HS-5 (cell line): Measurements from ENCODE around the gene ZIC2.
"Not testable (repeated sequence)": the region's sequence is repeated elsewhere in the genome, so short reads cannot be mapped to it uniquely, and the experiment has no call there.

Experiments used
- DNase-seq: peaks from one replicate; pipeline ENCODE4 v3.0.0-alpha.2; 2012; ENCODE audit warnings: low read depth

ZIC2 gene

DNA sequence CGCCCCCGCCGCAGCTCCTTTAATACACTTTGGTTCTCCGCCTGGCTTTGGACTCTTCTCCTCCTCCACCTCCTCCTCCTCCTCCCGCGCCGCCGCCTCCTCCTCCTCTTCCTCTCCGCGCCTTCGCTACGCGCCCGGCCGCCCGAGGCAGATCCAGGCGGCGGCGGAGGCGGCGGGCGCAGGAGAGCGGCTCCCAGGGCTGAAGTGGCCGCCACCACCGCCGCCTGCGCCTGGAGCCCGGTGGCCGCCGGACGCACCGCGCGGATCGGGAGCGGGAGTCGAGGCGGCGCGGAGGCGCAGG lies at the start of gene ZIC2:
Gene ZIC2, plus strand, starts transcription at position 50 of the 301 bp plus-strand sequence. CDS start 281 bp downstream, outside the sequence.
- DNase-seq = no peak

DNA sequence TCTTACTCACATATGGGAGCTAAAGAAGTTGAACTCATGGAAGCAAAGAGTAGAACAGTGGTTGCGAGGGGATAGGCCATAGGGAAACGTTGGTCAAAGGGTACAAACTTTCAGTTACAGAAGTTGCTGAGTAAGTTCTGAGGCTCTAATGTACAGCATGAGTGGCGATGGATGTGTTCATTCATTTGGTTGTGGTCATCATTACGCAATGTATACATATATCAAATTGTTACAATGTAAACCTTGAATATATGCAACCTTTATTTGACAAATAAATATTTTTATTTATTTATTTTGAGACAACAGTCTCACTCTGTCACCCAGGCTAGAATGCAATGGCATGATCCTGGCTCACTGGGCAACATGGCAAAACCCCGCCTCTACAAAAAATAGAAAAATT lies 48.7 kb upstream of the ZIC2 start:
- no peak for DNase-seq

DNA sequence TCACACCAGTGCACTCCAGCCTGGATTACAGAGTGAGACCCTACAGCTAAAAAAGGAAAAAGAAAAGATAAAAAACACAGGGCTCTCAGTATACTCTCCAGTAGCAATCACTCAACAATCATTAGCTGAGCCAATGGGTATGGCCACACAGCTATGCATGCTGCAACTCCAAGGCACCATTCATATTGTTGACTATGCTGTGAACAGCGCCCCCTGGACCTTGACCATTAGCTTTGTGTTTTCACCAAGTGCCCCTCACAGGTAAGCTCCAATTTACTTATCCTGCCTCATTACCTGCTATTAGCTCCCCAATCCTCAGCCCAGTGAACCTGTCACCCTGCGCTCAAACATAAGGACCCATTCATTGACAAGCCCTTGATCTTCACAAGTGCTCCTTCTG lies 45.8 kb upstream of the ZIC2 start:
- DNase-seq = no peak

DNA sequence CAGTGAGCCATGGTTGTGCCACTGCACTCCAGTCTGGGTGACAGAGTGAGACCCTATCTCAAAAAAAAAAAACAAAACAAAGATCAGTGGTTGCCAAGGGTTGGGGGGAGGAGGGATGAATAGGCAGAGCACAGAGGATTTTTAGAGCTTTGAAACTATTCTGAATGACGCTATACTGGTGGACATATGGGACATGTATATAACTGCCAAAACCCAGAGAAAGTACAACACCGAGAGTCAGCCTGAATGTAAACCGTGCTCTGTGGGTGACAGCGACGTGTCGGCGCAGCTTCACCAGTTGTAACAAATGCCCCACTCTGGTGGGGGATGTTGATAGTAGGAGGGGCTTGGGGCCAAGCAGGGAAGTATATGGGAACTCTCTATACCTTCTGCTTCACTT lies 42.9 kb upstream of the ZIC2 start:
- DNase-seq = no peak

DNA sequence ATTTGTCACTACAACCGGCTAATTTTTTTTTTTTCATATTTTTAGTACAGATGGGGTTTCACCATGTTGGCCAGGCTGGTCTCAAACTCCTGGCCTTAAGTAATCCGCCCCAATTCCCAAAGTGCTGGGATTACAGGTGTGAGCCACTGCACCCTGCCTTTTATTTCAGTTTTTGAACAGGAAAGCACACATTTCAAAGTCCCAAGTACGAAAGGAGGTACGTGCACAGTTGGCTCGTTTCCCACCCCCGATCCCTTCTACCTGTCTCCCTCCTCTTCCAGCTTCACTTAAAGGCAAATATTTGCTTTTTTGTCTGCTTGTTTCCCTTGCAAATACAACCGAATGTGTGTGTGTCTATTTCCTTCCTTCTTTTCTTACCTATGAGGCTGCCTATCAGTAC lies 40.5 kb upstream of the ZIC2 start:
- DNase-seq = no peak

DNA sequence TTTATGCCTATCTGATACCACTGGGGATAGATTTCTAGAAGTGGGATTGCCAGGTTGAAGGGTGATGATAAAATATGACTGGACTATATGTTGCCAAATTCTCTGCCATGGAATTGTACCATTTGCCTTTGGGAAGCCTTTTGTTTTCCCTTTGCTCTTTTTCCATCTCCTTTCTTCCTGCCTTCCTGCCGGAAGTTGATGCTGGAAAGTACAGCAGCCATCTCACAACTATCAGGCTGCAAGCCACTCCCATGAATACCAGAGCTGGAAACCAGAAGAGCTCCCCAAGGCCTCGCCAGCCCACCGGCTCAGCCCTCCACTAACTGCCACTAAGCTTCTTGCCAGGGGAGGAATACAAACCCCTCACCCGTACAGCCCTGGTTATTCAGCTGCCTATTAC lies 39.7 kb upstream of the ZIC2 start:
- no peak for DNase-seq

DNA sequence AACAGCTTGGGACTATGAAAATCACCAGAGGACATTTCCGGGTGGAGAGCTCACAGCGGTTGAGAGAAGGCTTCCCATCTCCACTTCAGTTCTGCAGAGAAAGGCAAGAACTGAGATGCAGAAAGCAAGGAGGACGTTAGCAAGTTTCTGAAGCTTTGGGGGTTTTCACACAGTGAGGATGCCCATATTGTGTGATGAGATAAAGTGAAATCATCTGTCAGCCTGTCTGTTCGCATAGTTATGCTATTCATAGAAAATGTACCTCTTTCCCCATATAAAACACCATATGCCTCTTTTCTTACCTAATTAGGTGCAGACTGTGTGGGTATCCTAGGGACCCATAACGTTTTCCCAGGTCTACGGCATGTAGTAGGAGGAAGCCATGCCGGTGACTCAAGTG lies 37.5 kb upstream of the ZIC2 start:
- DNase-seq = no peak

DNA sequence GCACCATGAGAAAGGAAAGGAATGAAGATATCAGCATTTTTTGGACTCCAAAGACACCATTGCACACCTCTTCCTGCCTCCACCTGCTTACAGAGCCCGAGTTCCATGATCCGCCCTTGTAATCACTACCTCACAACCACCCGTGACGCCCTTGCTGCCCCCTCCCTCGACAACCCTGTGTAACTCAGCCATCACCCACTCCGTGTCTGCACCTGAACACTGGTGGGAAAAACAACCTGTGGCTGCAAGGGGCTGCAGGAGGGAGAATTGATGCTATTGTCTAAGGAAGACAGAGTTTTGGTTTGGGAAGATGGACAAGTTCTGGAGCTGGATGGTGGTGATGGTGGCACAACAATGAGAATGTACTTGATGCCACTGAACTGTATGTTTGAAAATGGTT lies 37.0 kb upstream of the ZIC2 start:
- DNase-seq = no peak

DNA sequence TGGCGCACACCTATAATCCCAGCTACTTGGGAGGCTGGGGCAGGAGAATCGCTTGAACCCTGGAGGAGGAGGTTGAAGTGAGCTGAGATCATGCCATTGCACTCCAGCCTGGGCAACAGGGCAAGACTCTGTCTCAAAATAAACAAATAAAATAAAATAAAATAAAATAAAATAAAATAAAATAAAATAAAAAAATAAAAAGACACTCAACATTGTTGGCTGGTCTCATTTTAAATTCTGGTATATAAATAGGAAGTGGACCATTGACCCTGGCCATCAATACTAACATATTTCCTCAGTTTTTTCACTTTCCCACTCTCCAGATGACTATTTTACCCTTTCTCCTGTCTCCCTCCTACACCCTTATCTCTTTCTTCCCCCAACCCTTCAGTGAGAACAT lies 36.1 kb upstream of the ZIC2 start:
- not testable (repeated sequence) for DNase-seq

DNA sequence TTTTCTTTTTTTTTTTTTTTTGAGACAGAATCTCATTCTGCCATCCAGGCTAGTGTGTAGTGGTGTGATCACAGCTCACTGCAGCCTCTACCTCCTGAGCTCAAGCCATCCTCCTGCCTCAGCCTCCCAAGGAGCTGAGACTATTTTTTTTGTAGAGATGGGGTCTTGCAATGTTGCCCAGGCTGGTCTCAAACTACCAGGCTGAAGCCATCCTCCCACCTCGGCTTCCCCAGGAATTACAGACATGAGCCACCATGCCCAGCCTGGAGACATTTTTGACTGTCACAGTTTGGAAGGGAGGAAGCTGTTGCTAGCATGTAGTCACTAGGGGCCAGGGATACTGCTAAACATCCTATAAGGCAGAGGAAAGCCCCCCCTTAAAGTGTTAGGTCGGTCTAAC lies 33.9 kb upstream of the ZIC2 start:
- DNase-seq = no peak

DNA sequence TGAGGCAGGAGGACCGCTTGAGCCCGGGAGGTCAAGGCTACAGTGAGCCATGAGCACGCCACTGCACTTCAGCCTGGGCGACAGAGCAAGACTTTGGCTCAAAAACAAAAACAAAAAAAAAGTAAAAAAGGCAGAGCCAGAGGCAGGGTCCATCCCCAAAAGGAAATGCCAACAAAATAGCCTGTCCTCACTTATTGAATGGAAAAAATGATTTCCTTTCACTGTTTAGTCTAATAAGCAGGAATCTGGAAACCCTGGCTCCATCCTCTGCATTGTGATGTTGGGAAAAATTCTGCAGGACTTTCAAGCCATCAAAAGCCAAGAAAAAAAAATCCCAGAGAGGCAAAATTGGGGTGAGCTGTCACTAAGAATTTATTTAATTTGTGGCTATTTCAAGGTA lies 33.2 kb upstream of the ZIC2 start:
- DNase-seq = no peak

DNA sequence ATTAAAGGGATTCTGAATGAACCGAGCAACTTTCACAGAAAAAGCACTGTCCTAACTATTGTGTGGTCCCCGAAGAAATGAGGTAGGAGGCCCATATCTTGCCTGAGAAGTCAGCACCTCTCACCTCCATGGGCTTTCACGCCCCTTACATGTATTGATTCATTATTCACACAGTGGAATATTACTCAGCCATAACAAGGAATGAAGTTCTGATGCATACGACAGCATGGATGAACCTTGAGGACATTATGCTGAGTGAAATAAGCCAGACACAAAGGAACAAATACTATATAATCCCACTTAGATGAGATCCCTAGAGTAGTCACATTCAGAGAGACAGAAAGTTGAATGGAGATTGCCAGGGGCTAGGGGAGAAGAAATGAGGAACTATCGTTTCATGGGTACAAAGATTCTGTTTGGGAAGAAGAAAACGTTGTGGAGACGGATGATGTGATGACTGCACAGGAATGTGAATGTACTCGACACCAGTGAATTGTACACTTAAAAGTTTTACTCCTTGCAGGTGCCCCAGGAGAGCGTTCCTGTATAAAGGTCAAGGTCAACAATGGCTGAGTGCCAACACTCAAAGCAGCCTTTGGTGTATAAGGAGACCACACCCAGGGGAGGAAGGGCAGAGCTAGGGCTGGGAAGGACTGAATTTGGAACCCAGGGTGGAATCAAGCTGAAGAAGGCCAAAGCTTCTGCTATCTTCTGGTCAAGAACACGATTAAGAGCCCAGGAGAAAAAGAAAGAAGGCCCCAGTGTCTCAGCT lies 32.5 kb upstream of the ZIC2 start:
- no peak for DNase-seq

DNA sequence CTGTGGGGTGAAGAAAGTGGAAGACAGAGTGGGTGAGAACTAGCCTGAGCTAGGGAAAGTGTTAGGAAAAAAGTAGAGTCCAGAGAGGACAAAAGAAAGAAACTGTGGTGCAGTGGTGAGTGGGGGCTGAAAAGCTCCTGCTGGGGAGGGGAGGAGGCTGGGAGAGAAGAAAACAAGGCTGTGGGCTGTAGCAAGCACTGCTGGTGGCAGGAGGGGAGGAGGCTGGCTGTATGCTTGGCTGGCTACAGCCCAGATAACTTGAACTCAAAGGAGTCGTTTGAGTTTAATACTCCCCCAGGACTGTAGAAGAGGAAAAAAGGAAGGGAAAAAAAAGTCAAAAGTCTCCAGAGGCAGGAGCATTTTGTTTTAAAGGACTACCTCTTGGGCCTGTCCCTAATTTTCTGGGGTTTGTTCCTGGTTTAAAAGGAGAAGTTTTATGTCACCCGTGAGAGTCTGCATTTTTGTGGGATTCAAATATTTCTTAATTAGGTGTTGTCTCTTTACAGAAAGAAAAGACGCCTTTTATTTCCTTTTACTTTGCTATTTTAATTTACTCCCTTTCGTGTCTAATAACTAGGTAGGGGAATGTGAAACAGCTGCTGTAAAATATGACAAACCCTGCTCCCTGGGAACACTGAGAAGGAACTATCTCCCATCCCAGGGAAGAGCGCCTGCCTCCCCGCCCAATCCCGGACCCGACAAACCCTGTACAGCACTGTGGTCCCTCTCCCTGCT lies 31.7 kb upstream of the ZIC2 start:
- no peak for DNase-seq

DNA sequence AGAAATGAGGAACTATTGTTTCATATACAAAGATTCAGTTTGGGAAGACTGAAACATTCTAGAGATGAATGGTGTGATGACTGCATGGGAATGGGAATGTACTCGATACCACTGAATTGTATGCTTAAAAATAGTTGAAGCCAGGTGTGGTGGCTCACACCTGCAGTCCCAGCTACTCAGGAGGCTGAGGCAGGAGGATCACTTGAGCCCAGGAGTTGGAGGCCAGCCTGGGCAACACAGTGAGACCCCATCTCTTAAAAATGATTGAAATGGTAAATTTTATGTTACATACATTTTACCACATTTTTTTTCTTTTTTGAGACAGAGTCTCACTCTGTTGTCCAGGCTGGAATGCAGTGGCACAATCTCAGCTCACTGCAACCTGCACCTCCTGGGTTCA lies 29.9 kb upstream of the ZIC2 start:
- not testable (repeated sequence) for DNase-seq

DNA sequence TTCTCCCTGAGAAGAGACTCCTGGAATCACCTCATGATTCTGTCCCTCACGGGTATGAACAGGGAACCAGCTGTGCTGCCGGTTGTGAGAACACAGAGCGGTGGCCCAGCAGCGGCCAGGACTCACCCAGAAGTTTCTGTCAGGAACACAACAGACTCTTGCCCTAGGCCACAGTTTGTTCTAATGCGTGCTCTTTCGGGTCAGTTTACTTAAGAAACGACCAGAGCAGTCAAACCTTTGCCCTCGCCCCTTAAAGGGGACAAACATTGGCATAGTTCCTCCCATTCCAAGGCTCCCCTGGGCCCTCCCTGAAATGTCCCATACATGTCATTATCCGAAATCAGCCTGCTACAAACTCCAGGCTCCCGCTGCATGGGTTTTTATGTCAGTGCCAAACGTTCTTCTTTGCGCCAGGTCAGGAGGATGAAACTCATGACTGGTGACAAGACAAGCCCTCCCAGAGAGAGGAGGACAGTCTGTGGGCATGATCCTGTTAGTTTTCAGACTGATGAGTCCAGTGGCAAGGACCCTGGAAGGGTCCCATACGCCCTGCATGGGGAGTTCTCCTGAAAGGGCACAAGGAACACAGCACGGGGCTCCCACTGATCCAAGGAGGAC lies 28.3 kb upstream of the ZIC2 start:
- DNase-seq = no peak

DNA sequence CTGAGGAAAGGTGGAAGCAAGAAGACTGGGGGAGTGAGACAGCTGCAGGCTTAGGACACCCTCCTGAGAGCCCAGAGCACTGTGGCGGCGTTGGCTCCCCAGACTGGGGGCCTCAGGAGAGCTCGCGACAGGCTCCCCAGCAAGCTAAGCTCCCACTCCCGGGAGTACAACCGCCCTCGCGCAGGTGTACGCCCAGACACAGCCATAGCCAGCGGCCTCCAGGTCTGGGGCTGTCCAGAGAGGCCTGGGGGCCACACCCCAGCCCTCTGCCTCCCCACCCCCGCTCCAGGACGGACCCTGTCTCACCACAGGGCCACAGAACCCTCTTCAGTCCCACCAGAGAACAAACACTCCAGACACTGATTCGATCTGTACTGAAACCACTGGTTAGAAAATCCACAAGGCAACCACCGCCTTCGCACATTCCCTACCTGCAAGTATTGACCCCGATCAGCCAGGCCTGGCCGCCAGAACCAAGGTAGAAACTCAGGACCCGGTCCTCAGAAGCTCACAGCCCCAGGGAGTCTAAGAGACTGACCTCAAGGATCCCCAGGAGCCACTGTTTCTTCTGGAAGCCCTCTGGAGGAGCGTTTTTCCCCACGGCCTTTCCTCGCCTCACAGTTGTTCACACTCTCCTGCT lies 26.4 kb upstream of the ZIC2 start:
- no peak for DNase-seq

DNA sequence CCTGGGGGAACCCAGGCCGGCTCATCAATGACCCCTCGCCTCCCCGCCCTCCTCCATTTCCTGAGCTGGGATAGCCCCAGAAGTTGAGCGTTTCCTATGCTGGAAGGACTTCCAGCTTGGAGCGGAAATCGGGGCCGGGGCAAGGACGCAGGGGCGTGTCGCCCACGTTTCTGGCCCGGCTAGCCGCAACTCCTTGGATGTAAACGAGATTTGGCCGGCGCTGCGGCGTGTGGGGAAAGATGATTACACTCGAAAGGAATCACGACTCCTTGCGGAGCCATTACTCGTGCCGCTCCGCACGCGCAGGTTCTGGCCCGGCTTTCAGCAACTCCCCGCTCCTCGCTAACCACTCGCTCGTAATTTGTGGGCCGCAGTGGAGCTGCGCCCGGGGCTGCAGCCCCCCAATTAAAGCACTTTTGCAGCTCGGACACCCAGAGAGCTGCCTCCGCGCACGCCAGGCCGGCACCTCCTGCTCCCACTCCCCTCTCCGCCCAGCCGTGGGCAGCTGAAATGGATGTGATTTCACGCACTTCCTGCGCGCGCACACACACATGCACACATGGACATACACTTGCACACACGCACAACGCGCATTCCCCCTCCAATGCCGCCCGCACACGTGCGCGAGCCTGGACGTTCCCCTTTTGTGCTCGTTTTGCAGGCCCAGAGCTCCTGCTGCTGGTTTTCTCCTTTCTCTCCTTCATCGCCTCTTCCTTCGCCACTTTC lies 25.7 kb upstream of the ZIC2 start:
- no peak for DNase-seq

DNA sequence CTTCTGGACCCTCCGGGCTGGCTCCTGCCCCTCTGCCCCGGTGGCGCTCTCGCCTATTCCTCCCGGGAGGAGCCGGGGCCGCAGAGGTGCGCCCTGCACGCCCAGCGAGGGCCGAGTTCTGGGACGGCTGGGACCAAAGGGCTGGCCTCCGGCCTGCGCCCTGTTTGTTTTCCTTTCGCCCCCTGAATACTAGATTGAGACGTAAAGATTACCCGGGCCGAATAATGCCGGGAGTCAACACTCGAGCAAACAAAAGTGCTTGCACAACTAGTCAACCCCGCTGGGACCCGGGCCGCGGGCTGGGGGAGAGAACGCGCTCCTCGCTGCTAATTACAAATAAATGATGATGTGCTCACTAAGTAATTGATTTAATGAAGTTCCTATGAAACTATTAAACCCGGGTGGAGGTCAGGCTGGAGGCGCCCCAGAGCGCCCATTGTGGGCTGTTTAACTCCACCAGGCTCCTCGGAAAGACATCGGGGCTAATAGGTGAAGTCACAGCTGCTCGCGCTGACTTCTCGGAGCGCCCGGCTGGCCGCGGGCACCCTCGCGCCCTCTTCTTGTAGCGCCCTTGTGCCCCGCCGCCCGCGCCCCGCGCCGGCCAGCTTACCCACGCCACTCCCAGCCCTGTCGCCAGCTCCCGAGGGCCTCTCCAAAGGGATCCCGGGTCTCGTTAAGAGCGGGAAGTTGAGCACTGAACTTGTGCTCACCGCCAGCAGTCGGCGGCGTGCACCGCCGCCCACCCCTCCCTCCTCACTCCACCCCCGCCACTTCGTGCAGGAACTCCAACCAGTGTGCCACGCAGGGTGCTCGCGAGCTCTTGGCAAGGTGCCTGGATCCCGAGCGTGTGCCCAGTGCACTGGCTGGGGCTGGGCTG lies 24.9 kb upstream of the ZIC2 start:
- no peak for DNase-seq

DNA sequence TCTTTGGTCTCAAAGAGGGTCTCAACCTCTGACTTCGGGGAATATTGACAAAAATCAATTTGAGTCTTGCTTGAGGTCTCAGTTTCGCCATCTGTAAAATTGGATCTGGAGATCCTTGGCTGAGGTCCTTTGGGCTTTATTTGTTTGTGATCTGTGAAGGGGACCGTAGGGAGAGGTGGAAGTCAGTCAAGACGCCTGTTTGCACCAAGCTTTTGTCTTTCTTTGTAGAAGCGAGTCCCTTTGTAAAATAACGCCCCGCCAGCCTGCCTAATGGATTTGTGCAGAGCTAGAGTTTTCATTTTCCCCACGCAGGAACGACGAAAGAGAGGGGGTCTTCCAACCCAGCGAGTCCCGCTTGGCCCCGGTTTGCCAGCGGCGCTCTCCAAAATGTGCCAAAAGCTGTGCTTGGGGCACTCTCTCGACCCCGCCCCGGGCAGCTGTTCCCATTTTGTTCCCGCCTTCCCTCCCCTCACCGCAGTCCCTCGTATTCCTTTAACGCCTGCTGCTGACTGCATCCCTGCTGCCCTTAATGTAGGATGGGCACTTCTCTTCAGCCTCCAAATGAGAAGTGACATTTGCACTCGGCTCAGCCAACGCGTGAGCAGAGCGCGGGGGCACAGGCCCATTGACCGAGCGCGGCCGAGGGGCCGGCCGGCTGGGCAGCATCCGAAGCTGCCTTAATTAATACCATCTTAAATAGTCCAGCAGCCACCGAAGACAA lies 23.0 kb upstream of the ZIC2 start:
- no peak for DNase-seq

DNA sequence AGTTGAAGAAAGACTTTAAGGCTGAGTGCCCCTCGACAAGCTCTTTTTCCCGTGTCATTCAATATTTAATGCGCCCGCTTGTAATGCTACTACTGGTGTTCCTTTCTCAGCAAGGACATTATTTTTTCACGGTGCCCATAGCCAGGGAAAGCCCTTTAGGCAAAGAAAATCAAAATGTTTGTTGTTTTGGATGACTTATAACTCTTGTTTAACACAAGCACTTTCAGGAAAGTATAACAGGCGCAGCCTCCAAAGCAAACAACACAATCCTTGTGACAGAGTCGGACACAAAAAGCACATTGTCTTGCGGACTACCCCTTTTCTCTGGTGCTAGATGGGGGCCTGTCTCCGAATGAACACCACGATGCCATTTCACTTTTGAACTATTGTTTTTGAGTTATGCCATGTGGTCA lies 22.5 kb upstream of the ZIC2 start:
- no peak for DNase-seq
